ENCODE data around the gene PPP2R5E. TPM values are rescaled to one million over a fixed set of nuclear protein-coding genes. Genes with fewer than 3 reads are reported as not detected.

The PPP2R5E gene
- total and polyA plus RNA-seq, 2 of the 8 experiments (the other 6 are each of a cell fraction or from before 2014, with no cell fraction given) = 6.8 to 64.6 TPM

GRCh38 chr14:63487724-63488123 lies 55.5 kb downstream of the PPP2R5E start:
- ChIA-PET CTCF (ENCODE audit: partially characterized antibody) (interaction anchor here (0.7 kb wide), 1 partner anchor 8 kb away, joined by 3 read pairs; no protein-coding TSS in a partner anchor), POLR2A (ENCODE audit: partially characterized antibody) (no interaction called here)
- no peak for FAIRE-seq
- H2AK5ac ChIP-seq (ENCODE audit: low read depth, low read length) = no peak overlapping the region
- H3K56ac ChIP-seq (replicated peaks; ENCODE audit: insufficient read length, low read depth, low read length) = no peak overlapping the region
- no peaks in the 10 kb centered on the region; the same call in 1 of the 2 replicates for H3K79me1 ChIP-seq (ENCODE audit: low read depth, low read length)
- H2BK15ac ChIP-seq (ENCODE audit: low read length) = no peak overlapping the region
- no peak overlapping the region for H3K23ac ChIP-seq (ENCODE audit: insufficient read length)
- no peak overlapping the region for H2BK12ac ChIP-seq (ENCODE audit: low read depth, low read length)
- H3K9ac ChIP-seq (replicated peaks in 1 of 4; ENCODE audit: extremely low read depth in 1 of 4, low read depth in 3 of 4, low read length in 3 of 4) = no peak overlapping the region
- no peak overlapping the region for H4K8ac ChIP-seq (ENCODE audit: extremely low read depth, insufficient read depth, low read length)
- TF ChIP-seq NANOG (IDR thresholded peaks at IDR 0.05; ENCODE audit: insufficient read depth, low read depth, low read length, poor library complexity, severe bottlenecking) = no peak
- no peak for TF ChIP-seq CTCF (IDR thresholded peaks at IDR 0.05; ENCODE audit: control extremely low read depth in 1 of 3, insufficient read depth in 1 of 3, low read depth in 1 of 3, low read length in 3 of 3)
- TF ChIP-seq, protein P1, sequence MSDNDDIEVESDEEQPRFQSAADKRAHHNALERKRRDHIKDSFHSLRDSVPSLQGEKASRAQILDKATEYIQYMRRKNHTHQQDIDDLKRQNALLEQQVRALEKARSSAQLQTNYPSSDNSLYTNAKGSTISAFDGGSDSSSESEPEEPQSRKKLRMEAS (IDR thresholded peaks at IDR 0.05) = no peak
- TF ChIP-seq JUN (IDR thresholded peaks at IDR 0.05; ENCODE audit: low read depth, low read length) = no peak
- TF ChIP-seq EZH2 (IDR thresholded peaks at IDR 0.05; ENCODE audit: low read depth, low read length, severe bottlenecking) = no peak
- no peak overlapping the region for H3K4me2 ChIP-seq (ENCODE audit: insufficient read depth in 1 of 2, low read depth in 2 of 2, low read length in 2 of 2)
- H4K20me1 ChIP-seq (replicated peaks in 1 of 2; ENCODE audit: control insufficient read depth in 1 of 2, insufficient read depth in 2 of 2, low read length in 2 of 2) = peaks cover 4 to 9% of the 10 kb centered on the region in 2 experiments
- H3K14ac ChIP-seq (ENCODE audit: insufficient read length) = no peak overlapping the region
- no peak overlapping the region for H3K18ac ChIP-seq (ENCODE audit: extremely low read depth, low read length)
- peaks cover 0 to 94% of the 10 kb centered on the region in 2 experiments; a peak in 2 of 4 replicates for H3K79me2 ChIP-seq (ENCODE audit: control insufficient read depth in 1 of 2, insufficient read depth in 2 of 2, low read length in 2 of 2)
- no peak overlapping the region for H4K91ac ChIP-seq (replicated peaks; ENCODE audit: insufficient read length, low read length)
- H3K23me2 ChIP-seq (ENCODE audit: low read depth, low read length) = no peaks in the 10 kb centered on the region; the same call in 1 of the 2 replicates
- H4K5ac ChIP-seq (ENCODE audit: insufficient read length, low read depth, low read length) = no peak overlapping the region
- no peak overlapping the region for H2AFZ ChIP-seq (ENCODE audit: low read length)
- H3K4me3 ChIP-seq (ENCODE audit: extremely low read depth in 1 of 4, insufficient read depth in 2 of 4, low read depth in 3 of 4, low read length in 4 of 4) = no peak overlapping the region
- H3K27me3 ChIP-seq (replicated peaks in 1 of 4; ENCODE audit: control insufficient read depth in 3 of 4, extremely low read depth in 1 of 4, insufficient read depth in 3 of 4, low read length in 3 of 4) = no peaks in the 10 kb centered on the region
- no peak overlapping the region for H3K27ac ChIP-seq (ENCODE audit: low read depth, low read length)
- no peaks in the 10 kb centered on the region for H3K9me3 ChIP-seq (ENCODE audit: insufficient read depth in 2 of 2, low read depth in 1 of 2, low read length in 1 of 2)
- no peak for DNase-seq (ENCODE audit: low read depth in 1 of 2, low spot score in 2 of 2)
- H2BK20ac ChIP-seq (ENCODE audit: low read length) = no peak overlapping the region
- WGBS, 2 experiments (ENCODE audit: extremely low coverage in 1 of 2, insufficient coverage in 1 of 2, insufficient read length in 1 of 2, insufficient replicate concordance in 2 of 2, low coverage in 1 of 2, low lambda C conversion rate in 2 of 2, missing lambda C conversion rate in 1 of 2) = 94% methylated on average over 1 of the region's 1 CpG; no CpG with 5 or more reads in 1 of the 2 experiments
- H2BK5ac ChIP-seq (ENCODE audit: low read depth, low read length) = no peak overlapping the region
- peaks cover 0 to 3% (median 2%) of the 10 kb centered on the region in 4 experiments; a peak in 5 of 7 replicates for H3K4me1 ChIP-seq (replicated peaks in 1 of 4; ENCODE audit: control insufficient read depth in 3 of 4, insufficient read depth in 4 of 4, low read length in 3 of 4)
- H3K4ac ChIP-seq (replicated peaks; ENCODE audit: insufficient read length, low read depth, low read length) = no peak overlapping the region
- H2BK120ac ChIP-seq (replicated peaks; ENCODE audit: low read depth, low read length) = no peak overlapping the region
- H3K36me3 ChIP-seq (ENCODE audit: control insufficient read depth in 2 of 4, insufficient read depth in 4 of 4, low read length in 3 of 4) = no peaks in the 10 kb centered on the region

Data from H1 (cell line).